Ishikawa (cell line): ENCODE results near the gene BNIPL.
A peak's percentile ranks its signal among the peaks of the same experiment; 100 is the strongest.

ENCODE experiments used
- CEBPB ChIP-seq: IDR thresholded peaks from 2 replicates; pipeline ENCODE4 v1.6.1; 2012
- CREB1 ChIP-seq: IDR thresholded peaks from 2 replicates; pipeline ENCODE4 v1.6.1; 2012; ENCODE audit warnings: low read depth
- EGR1 ChIP-seq: IDR thresholded peaks from 2 replicates; pipeline ENCODE4 v1.6.1; 2012
- EP300 ChIP-seq: IDR thresholded peaks from 2 replicates; pipeline ENCODE4 v1.6.1; 2012; ENCODE audit warnings: borderline replicate concordance
- FOXM1 ChIP-seq: IDR thresholded peaks from 2 replicates; pipeline ENCODE4 v1.6.1; 2012; ENCODE audit warnings: low read depth, borderline replicate concordance
- NFIC ChIP-seq: IDR thresholded peaks from 2 replicates; pipeline ENCODE4 v1.6.1; 2012
- RAD21 ChIP-seq: IDR thresholded peaks from 2 replicates; pipeline ENCODE4 v1.6.1; 2012; ENCODE audit warnings: low read depth
- TAF1 ChIP-seq: IDR thresholded peaks from 2 replicates; pipeline ENCODE4 v1.6.1; 2012; ENCODE audit warnings: low read depth, mild to moderate bottlenecking
- TCF12 ChIP-seq: IDR thresholded peaks from 2 replicates; pipeline ENCODE4 v1.6.1; 2012; ENCODE audit warnings: low read depth
- TEAD4 ChIP-seq: IDR thresholded peaks from 2 replicates; pipeline ENCODE4 v1.6.1; 2012
- YY1 ChIP-seq: IDR thresholded peaks from 2 replicates; pipeline ENCODE4 v1.6.1; 2012; ENCODE audit warnings: low read depth
- ZBTB7A ChIP-seq: IDR thresholded peaks from 2 replicates; pipeline ENCODE4 v1.6.1; 2012; ENCODE audit warnings: low read depth
- TF ChIP-seq, protein P1 (sequence below): IDR thresholded peaks from 2 replicates; pipeline ENCODE4 v1.6.1; 2012; ENCODE audit warnings: low read depth, mild to moderate bottlenecking
- TF ChIP-seq, protein P2 (sequence below): IDR thresholded peaks from 2 replicates; pipeline ENCODE4 v1.6.1; 2012
- TF ChIP-seq, protein P3 (sequence below): IDR thresholded peaks from 2 replicates; pipeline ENCODE4 v1.6.1; 2012

BNIPL gene

DNA sequence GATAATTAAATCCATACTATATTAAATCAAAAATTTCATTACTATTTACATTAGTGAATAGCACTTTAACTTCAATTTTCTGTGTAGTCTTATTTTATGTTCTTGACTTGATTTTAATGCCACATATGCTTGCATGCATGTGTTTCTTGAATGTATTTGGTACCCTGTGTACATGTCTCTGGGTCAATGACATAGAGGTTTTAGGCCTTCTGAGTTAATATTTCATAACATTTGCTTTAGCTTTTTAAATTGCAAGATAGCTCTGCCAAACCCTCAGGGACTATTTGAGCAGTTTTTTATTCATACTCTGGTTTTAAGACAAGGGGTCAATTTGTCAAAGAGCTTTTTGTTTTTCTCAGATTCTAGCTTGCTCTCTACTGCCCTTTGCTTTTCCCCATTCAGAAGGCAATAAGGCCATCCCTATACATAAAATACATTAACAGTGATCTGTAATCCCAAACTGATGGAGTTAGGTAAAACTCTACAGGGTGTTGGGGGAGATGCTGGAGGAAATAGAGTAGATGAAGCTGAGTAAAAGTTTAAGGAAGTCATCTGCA lies 28.8 kb downstream of the BNIPL start:
- TF ChIP-seq TEAD4, result no peak
- TF ChIP-seq CREB1, result no peak
- TF ChIP-seq, protein P1, sequence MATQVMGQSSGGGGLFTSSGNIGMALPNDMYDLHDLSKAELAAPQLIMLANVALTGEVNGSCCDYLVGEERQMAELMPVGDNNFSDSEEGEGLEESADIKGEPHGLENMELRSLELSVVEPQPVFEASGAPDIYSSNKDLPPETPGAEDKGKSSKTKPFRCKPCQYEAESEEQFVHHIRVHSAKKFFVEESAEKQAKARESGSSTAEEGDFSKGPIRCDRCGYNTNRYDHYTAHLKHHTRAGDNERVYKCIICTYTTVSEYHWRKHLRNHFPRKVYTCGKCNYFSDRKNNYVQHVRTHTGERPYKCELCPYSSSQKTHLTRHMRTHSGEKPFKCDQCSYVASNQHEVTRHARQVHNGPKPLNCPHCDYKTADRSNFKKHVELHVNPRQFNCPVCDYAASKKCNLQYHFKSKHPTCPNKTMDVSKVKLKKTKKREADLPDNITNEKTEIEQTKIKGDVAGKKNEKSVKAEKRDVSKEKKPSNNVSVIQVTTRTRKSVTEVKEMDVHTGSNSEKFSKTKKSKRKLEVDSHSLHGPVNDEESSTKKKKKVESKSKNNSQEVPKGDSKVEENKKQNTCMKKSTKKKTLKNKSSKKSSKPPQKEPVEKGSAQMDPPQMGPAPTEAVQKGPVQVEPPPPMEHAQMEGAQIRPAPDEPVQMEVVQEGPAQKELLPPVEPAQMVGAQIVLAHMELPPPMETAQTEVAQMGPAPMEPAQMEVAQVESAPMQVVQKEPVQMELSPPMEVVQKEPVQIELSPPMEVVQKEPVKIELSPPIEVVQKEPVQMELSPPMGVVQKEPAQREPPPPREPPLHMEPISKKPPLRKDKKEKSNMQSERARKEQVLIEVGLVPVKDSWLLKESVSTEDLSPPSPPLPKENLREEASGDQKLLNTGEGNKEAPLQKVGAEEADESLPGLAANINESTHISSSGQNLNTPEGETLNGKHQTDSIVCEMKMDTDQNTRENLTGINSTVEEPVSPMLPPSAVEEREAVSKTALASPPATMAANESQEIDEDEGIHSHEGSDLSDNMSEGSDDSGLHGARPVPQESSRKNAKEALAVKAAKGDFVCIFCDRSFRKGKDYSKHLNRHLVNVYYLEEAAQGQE, result no peak
- no peak for TF ChIP-seq TCF12
- TF ChIP-seq TAF1, result no peak
- no peak for TF ChIP-seq NFIC
- no peak for TF ChIP-seq CEBPB

DNA sequence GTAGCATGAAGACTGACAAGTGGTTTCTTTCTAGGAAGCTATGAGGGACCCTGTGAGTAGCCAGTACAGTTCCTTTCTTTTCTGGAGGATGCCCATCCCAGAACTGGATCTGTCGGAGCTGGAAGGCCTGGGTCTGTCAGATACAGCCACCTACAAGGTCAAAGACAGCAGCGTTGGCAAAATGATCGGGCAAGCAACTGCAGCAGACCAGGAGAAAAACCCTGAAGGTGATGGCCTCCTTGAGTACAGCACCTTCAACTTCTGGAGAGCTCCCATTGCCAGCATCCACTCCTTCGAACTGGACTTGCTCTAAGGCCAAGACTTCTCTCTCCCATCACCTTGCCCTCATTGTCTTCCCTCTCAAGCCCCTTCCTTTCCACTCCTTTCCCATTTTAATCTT lies 30.8 kb downstream of the BNIPL start:
- TF ChIP-seq RAD21 (no peak), NFIC (no peak), ZBTB7A (no peak), CEBPB (no peak), YY1 (no peak), TAF1 (no peak), TEAD4 (no peak), EP300 (no peak), FOXM1 (no peak), CREB1 (no peak)
- TF ChIP-seq, protein P1, result no peak
- TF ChIP-seq, protein P2, sequence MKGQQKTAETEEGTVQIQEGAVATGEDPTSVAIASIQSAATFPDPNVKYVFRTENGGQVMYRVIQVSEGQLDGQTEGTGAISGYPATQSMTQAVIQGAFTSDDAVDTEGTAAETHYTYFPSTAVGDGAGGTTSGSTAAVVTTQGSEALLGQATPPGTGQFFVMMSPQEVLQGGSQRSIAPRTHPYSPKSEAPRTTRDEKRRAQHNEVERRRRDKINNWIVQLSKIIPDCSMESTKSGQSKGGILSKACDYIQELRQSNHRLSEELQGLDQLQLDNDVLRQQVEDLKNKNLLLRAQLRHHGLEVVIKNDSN, result no peak

DNA sequence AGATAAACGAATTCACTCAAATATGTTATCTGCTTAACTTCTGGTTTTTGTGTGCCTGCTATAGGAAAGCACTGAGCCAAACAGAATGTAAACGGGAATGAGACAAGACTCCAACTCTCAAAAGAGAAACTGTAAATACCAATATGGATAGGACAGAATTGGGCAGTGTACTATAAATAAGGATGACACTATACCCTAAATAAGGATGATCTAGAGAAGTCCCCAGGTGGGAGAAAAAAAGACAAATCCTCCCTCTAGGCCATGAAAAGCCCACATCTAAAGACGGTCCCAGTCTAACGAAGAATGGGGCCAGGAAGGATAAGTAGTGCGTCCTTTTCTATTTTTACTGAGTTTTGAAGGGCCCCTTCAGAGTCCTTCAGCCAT lies 32.7 kb downstream of the BNIPL start:
- TF ChIP-seq FOXM1 (no peak), YY1 (no peak), ZBTB7A (no peak), RAD21 (no peak), CREB1 (no peak), TCF12 (no peak), TEAD4 (no peak), TAF1 (no peak), CEBPB (no peak), EP300 (no peak), NFIC (no peak)
- TF ChIP-seq, protein P3, sequence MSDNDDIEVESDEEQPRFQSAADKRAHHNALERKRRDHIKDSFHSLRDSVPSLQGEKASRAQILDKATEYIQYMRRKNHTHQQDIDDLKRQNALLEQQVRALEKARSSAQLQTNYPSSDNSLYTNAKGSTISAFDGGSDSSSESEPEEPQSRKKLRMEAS, result no peak
- TF ChIP-seq, protein P2, result no peak
- TF ChIP-seq, protein P1, result no peak

DNA sequence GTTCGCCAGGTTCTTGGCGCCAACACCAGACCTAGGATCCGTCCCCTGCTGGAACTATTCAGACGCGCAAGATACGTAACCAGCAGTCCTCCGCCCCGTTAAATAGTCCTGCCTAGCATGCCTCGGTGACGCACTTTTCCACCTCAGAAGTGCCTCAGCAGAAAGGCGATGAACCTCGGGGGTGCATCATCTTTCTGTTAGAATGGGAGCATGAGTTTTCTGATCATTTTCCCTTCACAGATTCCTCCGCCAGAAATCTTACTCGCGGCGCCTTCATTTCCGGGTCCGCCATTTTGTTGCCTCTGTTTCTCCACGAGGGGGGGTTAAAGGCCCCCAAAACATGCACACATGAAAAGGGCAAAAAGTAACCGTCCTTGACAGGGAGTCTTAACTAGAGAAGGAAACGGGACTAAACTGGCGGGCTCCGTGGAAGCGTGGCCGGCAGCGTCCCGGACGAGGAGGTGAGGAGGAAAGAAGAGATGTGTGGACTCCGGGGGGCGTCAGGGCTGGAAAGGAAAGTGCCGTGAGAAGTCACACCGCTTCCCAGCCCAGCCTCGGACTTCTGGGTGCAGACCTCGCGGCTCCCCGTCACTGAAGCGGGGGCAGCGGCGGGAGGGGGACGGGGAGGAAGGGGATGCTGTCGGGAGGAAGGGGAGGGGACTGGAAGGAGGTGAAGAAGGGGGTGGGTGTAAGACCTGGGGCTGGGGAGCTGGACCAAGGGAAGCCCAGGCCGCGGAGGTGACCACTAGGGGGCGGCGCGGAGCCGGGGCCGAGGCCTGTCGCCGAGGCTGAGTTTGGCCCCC lies 34.3 kb downstream of the BNIPL start, which contains the start of gene GABPB2:
Gene GABPB2, plus strand, starts transcription at position 288 of the 803 bp plus-strand sequence. CDS start 17,429 bp downstream, outside the sequence.
- TF ChIP-seq, protein P2, result peak; percentile 31; the same call in 1 of the 2 replicates
- TF ChIP-seq YY1 (peak; percentile 95), ZBTB7A (peak; percentile 92), TEAD4 (peak; percentile 70; the same call in 1 of the 2 replicates), TAF1 (peak; percentile 79), TCF12 (peak; percentile 74), NFIC (peak; percentile 32; the same call in 1 of the 2 replicates), EP300 (peak; percentile 24; the same call in 1 of the 2 replicates), CEBPB (no peak), CREB1 (peak; percentile 85), EGR1 (no peak; the same call in 1 of the 2 replicates), RAD21 (peak; percentile 49; the same call in 1 of the 2 replicates), FOXM1 (0 out of 2 replicates have a peak, but pooled peaks have one; percentile 54)
- TF ChIP-seq, protein P3, result peak; percentile 89
- TF ChIP-seq, protein P1, result no peak; the same call in 1 of the 2 replicates
